H1 (cell line): ENCODE data around the gene EDN1. TPM values are rescaled to one million over a fixed set of nuclear protein-coding genes. Genes with fewer than 3 reads are reported as not detected.

Source experiments
- CTCF ChIA-PET: fragments of 300-600 bp; sonication (Branson Sonifier 250); formaldehyde crosslinking; loops from one replicate; lab custom pipeline; 2021; ENCODE audit not compliant: partially characterized antibody; lab: Charles Lee
- POLR2A ChIA-PET: fragments of 300-600 bp; sonication (Branson Sonifier 250); formaldehyde crosslinking; loops from one replicate; lab custom pipeline; 2021; ENCODE audit warnings: inconsistent platforms; ENCODE audit not compliant: partially characterized antibody; lab: Charles Lee
- DNase-seq, 2 experiments: peaks; one replicate each; pipeline versions ENCODE4 v3.0.0 to v3.0.0-alpha.2; 2010 to 2022; ENCODE audit warnings: low spot score in 2 of 2, low read depth in 1 of 2, mixed read lengths in 1 of 2
- FAIRE-seq: peaks from 2 replicates; lab custom pipeline; 2011; peaks lifted over from hg19 to GRCh38; lab: Jason Lieb, UNC
- H2AFZ ChIP-seq: 2 replicates; pipeline ENCODE4 v1.8.1; 2012; ENCODE audit warnings: low read length, inconsistent platforms
- H2AK5ac ChIP-seq: 2 replicates; pipeline ENCODE4 v1.6.1; 2013; ENCODE audit warnings: low read depth, low read length
- H2BK120ac ChIP-seq: replicated peaks from 2 replicates; pipeline ENCODE3; 2013; ENCODE audit warnings: low read depth, low read length, inconsistent platforms
- H2BK12ac ChIP-seq: 2 replicates; pipeline ENCODE4 v1.6.1; 2013; ENCODE audit warnings: low read depth, low read length
- H2BK15ac ChIP-seq: 2 replicates; pipeline ENCODE4 v1.6.1; 2013; ENCODE audit warnings: low read length
- H2BK20ac ChIP-seq: 2 replicates; pipeline ENCODE4 v1.6.1; 2013; ENCODE audit warnings: low read length
- H2BK5ac ChIP-seq: 2 replicates; pipeline ENCODE4 v1.6.1; 2013; ENCODE audit warnings: low read depth, low read length
- H3K14ac ChIP-seq: 2 replicates; pipeline ENCODE4 v1.6.1; 2013; ENCODE audit warnings: inconsistent platforms; ENCODE audit not compliant: insufficient read length
- H3K18ac ChIP-seq: 2 replicates; pipeline ENCODE4 v1.6.1; 2013; ENCODE audit warnings: low read length; ENCODE audit errors: extremely low read depth
- H3K23ac ChIP-seq: 2 replicates; pipeline ENCODE4 v1.6.1; 2013; ENCODE audit warnings: inconsistent platforms; ENCODE audit not compliant: insufficient read length
- H3K23me2 ChIP-seq: 2 replicates; pipeline ENCODE4 v1.6.1; 2013; ENCODE audit warnings: low read depth, low read length
- H3K27ac ChIP-seq: 2 replicates; pipeline ENCODE4 v1.6.1; 2011; ENCODE audit warnings: low read depth, low read length, inconsistent platforms
- H3K27me3 ChIP-seq, 4 experiments: replicated peaks in 1 of 4; 1 replicate in 1 of 4; 2 replicates in 3 of 4; pipeline versions ENCODE4 v1.6.1 to v1.8.1; 2011 to 2013; ENCODE audit warnings: low read length in 3 of 4, mild to moderate bottlenecking in 3 of 4, inconsistent platforms in 2 of 4, mixed read lengths in 2 of 4, moderate library complexity in 1 of 4; ENCODE audit not compliant: control insufficient read depth in 3 of 4, insufficient read depth in 3 of 4; ENCODE audit errors: extremely low read depth in 1 of 4
- H3K36me3 ChIP-seq, 4 experiments: 2 replicates each; pipeline versions ENCODE4 v1.6.1 to v1.8.1; 2011 to 2013; ENCODE audit warnings: mild to moderate bottlenecking in 4 of 4, low read length in 3 of 4, moderate library complexity in 2 of 4, control low read depth in 1 of 4, inconsistent platforms in 1 of 4; ENCODE audit not compliant: insufficient read depth in 4 of 4, control insufficient read depth in 2 of 4
- H3K4ac ChIP-seq: replicated peaks from 2 replicates; pipeline ENCODE3; 2013; ENCODE audit warnings: low read length, low read depth, mixed read lengths, inconsistent platforms; ENCODE audit not compliant: insufficient read length
- H3K4me1 ChIP-seq, 4 experiments: replicated peaks in 1 of 4; 1 replicate in 1 of 4; 2 replicates in 3 of 4; pipeline versions ENCODE4 v1.6.1 to v1.8.1; 2011 to 2013; ENCODE audit warnings: low read length in 3 of 4, inconsistent platforms in 2 of 4, mixed read lengths in 1 of 4; ENCODE audit not compliant: insufficient read depth in 4 of 4, control insufficient read depth in 3 of 4
- H3K4me2 ChIP-seq, 2 experiments: 2 replicates each; pipeline versions ENCODE4 v1.6.1 to v1.8.1; 2011 to 2013; ENCODE audit warnings: low read depth in 2 of 2, low read length in 2 of 2, control low read depth in 1 of 2, inconsistent platforms in 1 of 2, mild to moderate bottlenecking in 1 of 2; ENCODE audit not compliant: insufficient read depth in 1 of 2
- H3K4me3 ChIP-seq, 4 experiments: fragments of 200-600, 300-600 bp in 1 of 4; sonication (generic), shearing (Covaris generic), sonication (Bioruptor Twin) in 1 of 4; 2 replicates each; pipeline versions ENCODE4 v1.5.1 to v1.8.1; 2011 to 2016; ENCODE audit warnings: low read length in 4 of 4, low read depth in 3 of 4, control low read depth in 2 of 4, inconsistent platforms in 2 of 4, mild to moderate bottlenecking in 2 of 4, mixed read lengths in 1 of 4, moderate library complexity in 1 of 4; ENCODE audit not compliant: insufficient read depth in 2 of 4; ENCODE audit errors: extremely low read depth in 1 of 4
- H3K56ac ChIP-seq: replicated peaks from 2 replicates; pipeline ENCODE3; 2013; ENCODE audit warnings: low read depth, mild to moderate bottlenecking, mixed read lengths, low read length, inconsistent platforms; ENCODE audit not compliant: insufficient read length
- H3K79me1 ChIP-seq: 2 replicates; pipeline ENCODE4 v1.6.1; 2013; ENCODE audit warnings: low read depth, low read length, control low read depth
- H3K79me2 ChIP-seq, 2 experiments: 2 replicates each; pipeline versions ENCODE4 v1.6.1 to v1.8.1; 2012 to 2013; ENCODE audit warnings: low read length in 2 of 2, mild to moderate bottlenecking in 2 of 2, inconsistent platforms in 1 of 2; ENCODE audit not compliant: insufficient read depth in 2 of 2, control insufficient read depth in 1 of 2
- H3K9ac ChIP-seq, 4 experiments: replicated peaks in 1 of 4; 1 replicate in 1 of 4; 2 replicates in 3 of 4; pipeline versions ENCODE4 v1.6.1 to v1.8.1; 2011 to 2013; ENCODE audit warnings: low read depth in 3 of 4, low read length in 3 of 4, control low read depth in 2 of 4, mild to moderate bottlenecking in 2 of 4, moderate library complexity in 2 of 4, inconsistent platforms in 1 of 4; ENCODE audit errors: extremely low read depth in 1 of 4
- H3K9me3 ChIP-seq, 2 experiments: 2 replicates each; pipeline versions ENCODE4 v1.6.1 to v1.8.1; 2012 to 2013; ENCODE audit warnings: mild to moderate bottlenecking in 2 of 2, moderate library complexity in 2 of 2, control low read depth in 1 of 2, inconsistent platforms in 1 of 2, low read depth in 1 of 2, low read length in 1 of 2, mixed read lengths in 1 of 2; ENCODE audit not compliant: insufficient read depth in 2 of 2
- H4K20me1 ChIP-seq, 2 experiments: replicated peaks in 1 of 2; 2 replicates each; pipeline versions ENCODE3 to v1.8.1; 2011 to 2013; ENCODE audit warnings: inconsistent platforms in 2 of 2, low read length in 2 of 2, mild to moderate bottlenecking in 1 of 2; ENCODE audit not compliant: insufficient read depth in 2 of 2, control insufficient read depth in 1 of 2
- H4K5ac ChIP-seq: 2 replicates; pipeline ENCODE4 v1.6.1; 2013; ENCODE audit warnings: low read length, low read depth, mixed read lengths, inconsistent platforms; ENCODE audit not compliant: insufficient read length
- H4K8ac ChIP-seq: 2 replicates; pipeline ENCODE4 v1.8.0; 2013; ENCODE audit warnings: mild to moderate bottlenecking, moderate library complexity, low read length, inconsistent platforms; ENCODE audit not compliant: insufficient read depth; ENCODE audit errors: extremely low read depth
- H4K91ac ChIP-seq: replicated peaks from 2 replicates; pipeline ENCODE3; 2013; ENCODE audit warnings: low read length, mixed read lengths, inconsistent platforms; ENCODE audit not compliant: insufficient read length
- ASH2L ChIP-seq: fragments of 200-600, 300-600 bp; sonication (generic); IDR thresholded peaks from one replicate; pipeline ENCODE4 v1.7.1; 2017; ENCODE audit warnings: low read length
- CBX5 ChIP-seq: fragments of 300-800, 300-1000 bp; sonication (generic); IDR thresholded peaks from 2 replicates; pipeline ENCODE4 v1.7.1; 2016; ENCODE audit warnings: antibody characterized with exemption, low read length, low read depth
- CEBPB ChIP-seq: IDR thresholded peaks from 2 replicates; pipeline ENCODE4 v1.6.1; 2012; ENCODE audit warnings: low read depth, low read length
- FOSL1 ChIP-seq: IDR thresholded peaks from 2 replicates; pipeline ENCODE4 v1.6.1; 2011; ENCODE audit warnings: mild to moderate bottlenecking, low read depth, low read length, moderate library complexity; ENCODE audit not compliant: insufficient read depth
- SUZ12 ChIP-seq: fragments of 200-600 bp; sonication (generic); IDR thresholded peaks from 2 replicates; pipeline ENCODE4 v1.6.1; 2012; ENCODE audit warnings: mild to moderate bottlenecking, inconsistent platforms, low read length, moderate library complexity, mixed read lengths
- TEAD4 ChIP-seq: IDR thresholded peaks from 2 replicates; pipeline ENCODE4 v1.6.1; 2012; ENCODE audit warnings: low read depth, low read length, inconsistent platforms, mixed read lengths
- WGBS, 2 experiments: shearing (Covaris generic) in 1 of 2; methylation state at CpG; one replicate each; pipeline versions ENCODE4 v1.1.6 to v1.1.7; 2013 to 2015; ENCODE audit warnings: low lambda C conversion rate in 2 of 2, mixed read lengths in 2 of 2, inconsistent platforms in 1 of 2, low coverage in 1 of 2, missing lambda C conversion rate in 1 of 2; ENCODE audit not compliant: insufficient replicate concordance in 2 of 2, insufficient coverage in 1 of 2, insufficient read length in 1 of 2; ENCODE audit errors: extremely low coverage in 1 of 2, missing lambda C conversion rate in 1 of 2; 5-methylcytosine and 5-hydroxymethylcytosine counted together
- polyA plus RNA-seq, 7 experiments: library from polyadenylated mRNA; depleted of rRNA in 3 of 7; stranded (reverse) in 5 of 7; unstranded in 2 of 7; fragments of >200 nt in 5 of 7; fragments of 200-250 nt in 2 of 7; gene quantifications; 1 replicate in 5 of 7; 2 replicates in 1 of 7; 4 replicates in 1 of 7; pipeline versions ENCODE4 v1.2.1 to v1.2.3, GENCODE V29; 2011 to 2013; ENCODE audit warnings: missing spikeins in 2 of 7, mixed read lengths in 2 of 7
- total RNA-seq: library from RNA; stranded (reverse); fragmentation: NEBNext Ultra II Directional; extraction: Animal tissue kit (Norgen Biotek cat#: 25700); gene quantifications from 2 replicates; pipeline ENCODE4 v1.2.1, GENCODE V29; 2021

EDN1 gene
- total and polyA plus RNA-seq, 2 of the 8 experiments (the other 6 are each of a cell fraction or from before 2014, with no cell fraction given) = 0.23 to 1.1 TPM

DNA sequence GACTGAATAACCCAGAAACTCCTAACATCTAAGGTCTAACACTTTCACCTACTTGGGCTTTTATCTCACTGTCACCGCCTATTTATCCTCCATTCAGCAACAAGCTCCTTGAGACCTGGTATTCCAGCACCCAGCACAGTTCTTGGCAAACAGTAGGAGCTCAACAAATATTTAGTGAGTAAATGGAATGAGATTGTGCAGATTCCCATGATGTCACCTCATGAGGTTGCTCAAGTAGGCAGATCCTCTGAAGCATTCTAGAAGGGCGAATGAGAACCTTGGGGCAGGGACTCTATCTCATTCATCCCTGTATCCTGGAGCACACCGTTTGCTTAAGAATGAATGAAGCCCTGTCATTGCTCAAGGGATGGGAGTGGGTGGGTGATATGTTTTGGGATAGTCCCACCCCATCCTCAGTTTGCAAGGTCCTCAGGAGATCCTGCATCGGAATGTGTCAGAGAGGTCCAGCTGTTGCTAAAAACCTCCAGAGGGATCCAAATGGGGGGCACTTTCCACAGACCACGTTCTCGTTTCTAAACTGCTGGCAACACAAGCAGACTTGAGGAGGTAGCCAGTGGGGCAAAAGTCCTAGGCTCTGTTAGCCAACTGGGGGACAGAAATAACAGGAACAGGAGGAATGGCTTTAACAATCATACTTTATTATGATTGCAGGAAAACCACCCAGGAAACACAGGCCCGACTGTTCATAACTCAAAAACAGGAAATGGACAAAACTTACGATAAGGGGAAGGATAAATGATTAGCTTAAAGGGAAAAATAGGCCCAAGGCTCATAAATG lies 42.0 kb downstream of the EDN1 start:
- Histone ChIP-seq H3K9me3 (no peaks in the 10 kb centered on the region), H3K9ac (no peak overlapping the region), H2AK5ac (no peak overlapping the region), H2BK5ac (no peak overlapping the region), H2BK12ac (no peak overlapping the region; the same call in 1 of the 2 replicates), H3K23ac (no peak overlapping the region), H4K8ac (no peak overlapping the region), H3K27me3 (peaks cover 0 to 3% (median 0%) of the 10 kb centered on the region in 4 experiments; a peak in 1 of 7 replicates), H3K23me2 (no peaks in the 10 kb centered on the region; the same call in 1 of the 2 replicates), H3K4me3 (no peak overlapping the region), H3K14ac (no peak overlapping the region), H2AFZ (no peak overlapping the region), H3K4me1 (peaks cover 0 to 14% (median 1%) of the 10 kb centered on the region in 4 experiments; a peak in 4 of 7 replicates), H3K18ac (no peak overlapping the region), H3K56ac (no peak overlapping the region), H4K91ac (no peak overlapping the region), H2BK120ac (no peak overlapping the region), H3K79me2 (no peaks in the 10 kb centered on the region), H3K4me2 (no peak overlapping the region), H2BK15ac (no peak overlapping the region), H3K27ac (no peak overlapping the region), H3K4ac (no peak overlapping the region), H4K5ac (no peak overlapping the region), H3K79me1 (no peaks in the 10 kb centered on the region), H2BK20ac (no peak overlapping the region), H4K20me1 (no peaks in the 10 kb centered on the region), H3K36me3 (no peaks in the 10 kb centered on the region)
- TF ChIP-seq CEBPB = no peak
- TF ChIP-seq ASH2L = no peak
- no peak for TF ChIP-seq FOSL1
- no peak for TF ChIP-seq TEAD4
- no peak for TF ChIP-seq CBX5
- TF ChIP-seq SUZ12 = no peak
- ChIA-PET CTCF (interaction anchor here (0.6 to 0.8 kb wide), 3 partner anchors 103 to 270 kb away, joined by 3 to 4 read pairs (median 3); no protein-coding TSS in a partner anchor), POLR2A (no interaction called here)
- DNase-seq (no peak), FAIRE-seq (no peak)
- WGBS, 2 experiments = 94% methylated on average over 8 of the region's 8 CpGs; no CpG with 5 or more reads in 1 of the 2 experiments
